NCI-H2081 treated with DMSO at 0.1 percent for 48 hours (cell line): ENCODE data around the gene GNLY.
"Not testable (repeated sequence)": the region's sequence is repeated elsewhere in the genome, so short reads cannot be mapped to it uniquely, and the experiment has no call there.

Experiments used
- DNase-seq: peaks from one replicate; lab custom pipeline; 2025; lab: John Stamatoyannopoulos, UW

Gene GNLY

GRCh38 chr2:85694052-85695025 is at the start of gene GNLY:
GNLY (plus strand) TSS chr2:85694358; CDS start chr2:85694419, 61 bp downstream.
- DNase-seq, result no peak

GRCh38 chr2:85644909-85645308 is 49.2 kb upstream of the GNLY start:
- no peak for DNase-seq

DNA sequence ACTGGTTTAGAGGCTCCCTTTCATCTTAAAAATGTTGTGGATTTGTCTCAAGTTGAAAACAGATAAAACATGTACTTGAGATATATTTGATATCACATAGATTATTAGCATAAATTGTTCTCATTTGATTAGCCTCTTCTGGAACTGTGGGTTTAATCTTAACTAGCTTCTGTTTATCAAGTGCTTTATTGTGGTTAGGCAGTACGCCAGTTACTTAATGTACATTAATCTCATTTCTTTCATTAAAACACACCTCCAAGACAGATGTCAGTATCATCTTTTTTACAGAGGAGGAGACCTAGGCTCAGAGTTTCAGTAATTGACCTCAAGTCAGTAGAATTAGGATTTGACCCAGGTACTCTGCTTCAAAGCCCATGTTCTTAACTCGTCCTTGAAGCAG is 48.0 kb upstream of the GNLY start:
- DNase-seq, result no peak

DNA sequence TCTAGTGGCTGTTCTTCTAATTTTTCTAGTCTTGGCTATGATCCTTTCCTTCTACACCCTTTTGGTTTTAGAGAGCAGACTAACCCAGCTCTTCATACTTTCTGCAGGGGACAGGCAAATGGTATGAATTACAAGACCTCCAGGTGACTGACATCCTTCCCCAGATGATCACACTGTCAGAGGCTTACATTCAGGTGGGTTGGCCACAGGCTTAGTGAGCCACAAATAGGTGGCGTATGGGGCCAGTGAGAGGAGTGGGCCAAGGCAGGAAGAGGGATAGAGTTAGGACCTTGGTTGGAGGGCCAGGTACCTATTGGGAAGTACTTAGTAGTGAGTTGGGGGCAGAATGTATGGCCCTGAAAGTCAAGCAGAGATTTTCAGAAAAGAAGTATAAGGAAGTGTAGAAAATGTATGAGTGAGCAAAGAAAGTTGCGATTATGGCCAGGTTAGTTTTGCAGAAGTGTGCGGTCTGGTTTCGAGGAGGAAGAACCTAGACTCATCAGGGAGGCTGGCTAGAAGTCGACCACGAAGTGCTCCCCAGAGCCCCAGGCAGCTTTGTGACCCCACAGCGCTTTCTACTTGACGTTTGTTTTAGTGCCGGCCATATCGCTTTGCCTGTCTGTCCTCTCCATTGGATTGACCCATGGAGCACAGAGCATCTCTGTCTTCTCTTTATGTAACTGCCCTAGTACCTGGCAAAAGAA is 46.2 kb upstream of the GNLY start:
- DNase-seq, result no peak

- DNase-seq, result no peak
Measured at GRCh38 chr2:85648619-85649018, 45.5 kb upstream of the GNLY start.

GRCh38 chr2:85649201-85650190 is 44.7 kb upstream of the GNLY start:
- no peak for DNase-seq

GRCh38 chr2:85650456-85650855 is 43.7 kb upstream of the GNLY start:
- DNase-seq, result no peak

GRCh38 chr2:85651097-85651496 is 43.1 kb upstream of the GNLY start:
- DNase-seq, result no peak

- DNase-seq, result no peak
Measured at GRCh38 chr2:85652056-85652455, 42.1 kb upstream of the GNLY start.

- no peak for DNase-seq
Measured at GRCh38 chr2:85653996-85654395, 40.2 kb upstream of the GNLY start.

GRCh38 chr2:85655961-85656417 is 38.2 kb upstream of the GNLY start:
- no peak for DNase-seq

- DNase-seq, result no peak
Measured at GRCh38 chr2:85656468-85656867, 37.7 kb upstream of the GNLY start.

- not testable (repeated sequence) for DNase-seq
Measured at GRCh38 chr2:85657399-85657798, 36.8 kb upstream of the GNLY start.

GRCh38 chr2:85659324-85659981 is 34.7 kb upstream of the GNLY start:
- no peak for DNase-seq

GRCh38 chr2:85660301-85660700 is 33.9 kb upstream of the GNLY start:
- DNase-seq, result not testable (repeated sequence)

DNA sequence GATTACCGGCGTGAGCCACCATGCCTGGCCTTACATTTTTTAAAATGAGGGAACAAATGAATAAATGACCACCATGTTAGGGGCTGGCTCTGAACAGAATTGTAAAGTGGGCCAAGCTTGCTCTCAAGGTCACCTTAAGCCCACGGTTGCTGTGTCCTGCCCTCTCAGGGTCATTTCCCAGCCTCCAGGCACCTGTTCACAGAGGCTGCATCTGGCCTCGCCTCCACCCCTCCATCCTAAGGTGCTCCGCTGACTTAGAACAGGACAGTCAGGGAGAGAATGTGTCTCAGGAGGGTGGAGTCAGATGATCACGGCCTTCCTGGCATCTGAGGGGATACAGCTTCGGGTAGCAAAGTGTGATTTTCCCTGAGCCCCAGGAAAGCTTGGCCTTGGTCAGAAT is 33.4 kb upstream of the GNLY start:
- DNase-seq, result no peak

GRCh38 chr2:85661139-85661858 is 32.9 kb upstream of the GNLY start:
- no peak for DNase-seq

DNA sequence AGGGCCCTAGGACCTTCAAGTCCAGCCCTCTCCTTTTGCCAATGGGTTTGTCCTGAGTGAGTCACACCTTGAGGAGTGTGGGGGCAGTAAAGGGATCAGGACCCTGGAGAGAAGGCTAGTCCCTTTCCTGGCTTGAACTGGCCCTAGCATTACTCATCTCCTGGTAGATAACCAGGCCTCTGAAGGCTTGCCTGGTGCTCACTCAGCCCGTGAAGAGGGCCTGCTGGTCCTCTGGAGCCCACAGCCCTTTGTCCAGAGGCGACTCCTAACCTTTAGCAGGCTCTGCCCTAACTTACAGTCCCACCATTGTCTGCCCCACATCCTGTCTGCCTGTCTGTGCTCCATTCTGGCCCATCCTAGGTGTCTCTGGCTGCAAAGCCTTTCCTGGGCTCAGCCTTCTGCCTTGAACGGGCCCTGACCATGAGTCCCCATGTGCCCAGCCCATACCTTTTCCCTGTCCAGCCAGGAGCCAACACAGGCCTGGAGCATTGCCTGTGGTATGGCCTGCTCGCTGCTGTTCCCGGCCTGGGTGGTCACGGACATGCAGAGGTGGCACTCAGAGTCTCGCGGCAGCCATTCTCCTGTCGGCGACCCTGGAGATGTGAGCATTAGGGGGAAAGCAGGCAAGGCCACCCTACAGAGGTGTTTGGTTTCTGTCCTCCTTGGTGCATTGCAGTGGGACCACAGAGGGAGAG is 31.1 kb upstream of the GNLY start:
- no peak for DNase-seq

DNA sequence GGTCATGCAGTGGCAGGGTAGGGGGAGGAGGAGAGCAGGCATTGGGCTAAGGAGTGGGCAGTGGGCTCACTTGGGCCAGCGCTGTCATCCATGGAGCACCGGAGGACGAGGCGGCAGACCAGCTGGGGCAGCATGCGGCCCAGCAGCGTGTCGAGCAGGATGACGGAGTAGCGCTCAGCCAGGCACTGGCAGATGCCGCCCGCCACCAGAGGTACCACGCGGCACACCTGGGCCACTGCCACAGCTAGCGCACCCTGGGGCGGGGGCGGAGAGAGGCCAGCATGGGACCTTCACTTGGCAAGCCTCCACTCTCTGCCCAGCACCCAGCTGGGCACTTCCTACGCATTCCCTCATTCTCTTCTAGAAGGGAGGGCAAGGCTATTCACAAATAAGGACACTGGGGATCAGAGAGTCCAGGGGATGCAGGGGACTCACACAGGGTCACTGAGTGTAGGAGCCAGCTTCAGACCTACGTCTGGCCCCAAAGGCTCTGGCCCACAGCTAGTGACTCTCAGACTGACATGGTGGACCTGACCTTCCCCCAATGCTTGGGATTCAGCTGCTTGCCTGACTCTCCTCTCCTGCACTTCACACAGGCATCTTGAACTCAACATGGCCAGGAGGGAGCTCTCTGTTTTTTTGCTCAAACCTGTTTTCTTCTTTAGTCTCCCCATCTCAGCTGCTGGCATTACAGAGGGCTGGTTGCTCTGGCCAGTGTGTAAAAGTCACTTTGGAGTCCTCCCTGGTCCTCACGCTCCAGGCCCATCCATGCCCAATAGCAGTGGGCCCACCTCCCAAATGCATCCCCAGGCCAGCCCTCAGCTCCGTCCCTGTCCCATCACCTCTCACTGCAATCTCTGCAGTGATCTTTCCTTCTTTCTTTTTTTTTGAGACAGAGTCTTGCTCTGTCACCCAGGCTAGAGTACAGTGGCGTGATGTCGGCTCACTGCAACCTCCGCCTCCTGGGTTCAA is 30.3 kb upstream of the GNLY start:
- no peak for DNase-seq
